ENCODE measurements around the gene MAML2. TPM values are rescaled to one million over a fixed set of nuclear protein-coding genes. Genes with fewer than 3 reads are reported as not detected.

The MAML2 gene
- total and polyA plus RNA-seq, 2 of the 13 experiments (the other 11 are each of a cell fraction or from before 2014, with no cell fraction given) = 2.3 to 25.9 TPM

GRCh38 chr11:96155627-96156378, 187.2 kb downstream of the MAML2 start (continued):
- TF ChIP-seq SMAD1 (CRISPR knock-in tag; IDR thresholded peaks at IDR 0.05; ENCODE audit: borderline replicate concordance, low read depth) (no peak), AGO2 (optimal IDR thresholded peaks at IDR 0.05; ENCODE audit: low read depth, low read length) (no peak), ZNF432 (CRISPR knock-in tag; IDR thresholded peaks at IDR 0.05; ENCODE audit: borderline replicate concordance) (no peak), LCORL (IDR thresholded peaks at IDR 0.05) (no peak), LCORL (CRISPR knock-in tag; IDR thresholded peaks at IDR 0.05) (no peak), SP4 (CRISPR knock-in tag; IDR thresholded peaks at IDR 0.05) (no peak), IRF2 (CRISPR knock-in tag; IDR thresholded peaks at IDR 0.05) (no peak), IRF9 (CRISPR knock-in tag; IDR thresholded peaks at IDR 0.05; ENCODE audit: borderline replicate concordance) (no peak), ZFY (CRISPR knock-in tag; IDR thresholded peaks at IDR 0.05) (no peak), RARG (CRISPR knock-in tag; IDR thresholded peaks at IDR 0.05; ENCODE audit: low read depth) (no peak), AHR (CRISPR knock-in tag; IDR thresholded peaks at IDR 0.05) (no peak), TRAFD1 (CRISPR knock-in tag; IDR thresholded peaks at IDR 0.05; ENCODE audit: borderline replicate concordance) (no peak), MAF1 (CRISPR knock-in tag; IDR thresholded peaks at IDR 0.05; ENCODE audit: borderline replicate concordance) (no peak), ZNF101 (CRISPR knock-in tag; IDR thresholded peaks at IDR 0.05; ENCODE audit: borderline replicate concordance, low read depth) (no peak), ZBTB3 (CRISPR knock-in tag; IDR thresholded peaks at IDR 0.05; ENCODE audit: borderline replicate concordance, low read depth) (no peak), KIAA2018 (CRISPR knock-in tag; IDR thresholded peaks at IDR 0.05; ENCODE audit: borderline replicate concordance) (no peak), ZNF878 (CRISPR knock-in tag; IDR thresholded peaks at IDR 0.05) (no peak), SYNCRIP (IDR thresholded peaks at IDR 0.05; ENCODE audit: insufficient read depth, low read depth, low read length) (no peak), SMC3 (IDR thresholded peaks at IDR 0.05; ENCODE audit: low read length) (peak; percentile 6; the same call in 1 of the 2 replicates)
